A549 (cell line): ENCODE measurements around the gene HINT3.

Experiments used
- CTCF ChIP-seq: fragments of >200 bp; sonication (Bioruptor Twin); formaldehyde crosslinking; IDR thresholded peaks from 3 replicates; pipeline ENCODE4 v1.5.1; 2016
- FOSL2 ChIP-seq, 2 experiments: fragments of 450-650 bp in 1 of 2; fragments of >200 bp in 1 of 2; sonication (Bioruptor Twin) in 1 of 2; formaldehyde crosslinking; IDR thresholded peaks; 2 replicates each; pipeline versions ENCODE4 v1.5.0 to v1.6.1; 2016 to 2020; ENCODE audit warnings: mild to moderate bottlenecking in 1 of 2, moderate library complexity in 1 of 2
- JUN ChIP-seq, 2 experiments: fragments of >200 bp; sonication (Bioruptor Twin); formaldehyde crosslinking; IDR thresholded peaks; 2 replicates in 1 of 2; 3 replicates in 1 of 2; pipeline ENCODE4 v1.6.1; 2016 to 2017
- KDM1A ChIP-seq: fragments of 200-600 bp; sonication (generic); IDR thresholded peaks from 2 replicates; pipeline ENCODE4 v1.6.1; 2016; ENCODE audit warnings: low read depth, mild to moderate bottlenecking
- KDM5A ChIP-seq: fragments of 200-600 bp; sonication (generic); IDR thresholded peaks from 2 replicates; pipeline ENCODE4 v1.6.1; 2016; ENCODE audit warnings: antibody characterized with exemption, mild to moderate bottlenecking
- MAX ChIP-seq: IDR thresholded peaks from 2 replicates; pipeline ENCODE4 v1.6.1; 2012
- POLR2AphosphoS2 ChIP-seq: conservative IDR thresholded peaks from 2 replicates; pipeline ENCODE4 v1.6.1; 2012; ENCODE audit warnings: low read length, improper control_type of control experiment, inconsistent platforms
- RFX5 ChIP-seq: fragments of 450-650 bp; IDR thresholded peaks from 2 replicates; pipeline ENCODE4 v1.7.1; 2014; ENCODE audit warnings: antibody characterized with exemption, mild to moderate bottlenecking, moderate library complexity
- TFCP2L1 ChIP-seq: fragments of 250-450 bp; sonication (Bioruptor Pico); IDR thresholded peaks from 2 replicates; pipeline ENCODE4 v1.5.0; 2021; ENCODE audit warnings: mild to moderate bottlenecking
- TP53 ChIP-seq: fragments of 250-450 bp; sonication (Bioruptor Pico); IDR thresholded peaks from 2 replicates; pipeline ENCODE4 v1.5.0; 2021; ENCODE audit warnings: mild to moderate bottlenecking, moderate library complexity

- no peak for TF ChIP-seq CTCF
- no peak for TF ChIP-seq FOSL2 (IDR thresholded peaks at IDR 0.05)
- TF ChIP-seq FOSL2 (CRISPR knock-in tag; IDR thresholded peaks at IDR 0.05): no peak
- no peak for TF ChIP-seq KDM1A
- no peak for TF ChIP-seq RFX5
- TF ChIP-seq TP53 (CRISPR knock-in tag): no peak
- no peak for TF ChIP-seq KDM5A
- no peak for TF ChIP-seq JUN (IDR thresholded peaks at IDR 0.05)
- no peak for TF ChIP-seq MAX
- no peak for TF ChIP-seq POLR2AphosphoS2
- no peak for TF ChIP-seq TFCP2L1 (CRISPR knock-in tag)
These were observed 14.2 kb downstream of the HINT3 start for GRCh38 chr6:125970760-125971159.
